Measurements from ENCODE around the gene ARHGAP8.

The ARHGAP8 gene

DNA sequence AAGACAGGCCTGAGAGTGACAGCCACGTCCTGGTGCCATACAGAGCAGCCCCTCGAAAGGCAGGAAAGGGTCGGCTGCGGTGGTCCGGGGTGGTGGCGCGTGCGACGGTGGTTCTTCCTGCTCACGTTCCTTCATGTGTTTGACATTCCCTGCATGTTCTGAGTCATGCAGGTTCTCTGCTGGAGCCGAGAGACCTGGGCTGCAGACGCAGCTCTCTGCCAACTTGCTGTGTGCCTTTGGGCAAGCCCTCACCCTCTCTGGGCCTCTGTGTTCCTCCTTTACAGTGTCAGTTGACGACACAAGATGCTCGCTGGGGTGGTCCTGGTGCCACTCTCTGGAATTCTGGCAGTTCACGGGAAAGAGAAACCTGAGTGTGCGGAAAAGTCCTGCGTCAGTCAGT is 12.0 kb downstream of the ARHGAP8 start:
- peaks cover 4% of the 10 kb centered on the region for H3K9me3 Mint-ChIP-seq
- no peaks in the 10 kb centered on the region for H3K4me1 Mint-ChIP-seq
- no peaks in the 10 kb centered on the region for H3K36me3 Mint-ChIP-seq
- DNase-seq (ENCODE audit: low spot score in 2 of 2) (no peak), ATAC-seq (no peak)
- no peak overlapping the region for H3K27ac Mint-ChIP-seq
- no peak overlapping the region for H3K4me3 Mint-ChIP-seq

DNA sequence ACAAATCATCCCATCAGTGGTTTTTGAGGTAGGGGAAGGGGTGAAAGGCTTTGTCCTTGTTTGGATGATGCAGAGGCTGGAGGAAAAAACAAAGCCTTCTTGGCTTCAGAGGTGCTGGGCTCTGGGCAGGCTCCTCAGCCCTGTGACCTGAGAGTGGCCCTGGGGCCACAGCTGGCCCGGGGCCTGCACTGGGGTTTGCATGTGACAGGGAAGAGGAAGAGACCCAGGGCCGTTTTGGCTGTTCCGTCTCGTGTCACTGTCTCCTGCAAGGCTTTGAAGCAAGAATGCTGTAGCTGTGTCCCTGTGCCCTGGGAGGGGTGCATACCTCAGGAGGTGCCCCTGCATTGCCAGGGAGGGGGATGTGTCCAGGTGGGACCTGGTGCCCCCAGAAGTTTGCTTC is 12.6 kb downstream of the ARHGAP8 start:
- H3K27ac Mint-ChIP-seq = no peak overlapping the region
- DNase-seq (ENCODE audit: low spot score in 2 of 2) = no peak
- peaks cover 4% of the 10 kb centered on the region for H3K9me3 Mint-ChIP-seq
- ATAC-seq = peak; percentile 8
- no peaks in the 10 kb centered on the region for H3K36me3 Mint-ChIP-seq
- no peaks in the 10 kb centered on the region for H3K4me1 Mint-ChIP-seq
- no peak overlapping the region for H3K4me3 Mint-ChIP-seq

DNA sequence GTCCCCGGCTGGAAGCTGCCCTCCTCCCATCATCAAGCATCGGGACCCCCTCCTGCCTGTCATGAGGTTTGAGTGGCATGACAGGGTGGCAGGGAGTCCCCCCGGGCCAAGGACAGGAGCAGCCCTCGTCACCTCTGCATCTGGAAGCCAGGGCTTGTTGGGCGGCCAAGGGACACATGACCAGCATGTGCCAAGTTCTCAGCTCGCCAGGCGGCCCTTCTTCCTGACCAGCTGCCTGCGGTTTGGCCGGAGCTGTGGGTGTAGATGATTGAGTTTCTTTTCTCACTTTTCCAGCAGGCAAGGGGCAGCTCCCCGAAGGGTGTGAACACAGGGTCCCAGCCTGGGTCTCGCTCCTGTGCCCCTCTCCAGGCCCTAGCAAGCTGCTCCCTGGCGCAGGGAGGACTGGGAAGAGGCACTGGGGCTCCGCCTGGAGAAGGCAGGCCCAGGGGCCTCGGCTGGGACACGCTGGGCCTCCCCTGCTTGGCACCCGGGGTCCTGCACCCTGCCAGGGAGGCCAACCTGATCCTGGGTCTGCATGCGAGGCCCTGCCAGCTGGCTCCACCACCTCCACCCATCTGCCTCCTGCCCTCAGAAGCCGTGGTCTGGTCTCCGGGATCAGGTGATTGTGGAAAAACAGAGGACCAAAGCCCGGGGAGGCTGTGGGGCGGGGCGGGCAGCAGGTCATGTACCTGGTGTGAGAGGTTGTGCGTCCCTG is 13.4 kb downstream of the ARHGAP8 start:
- DNase-seq (ENCODE audit: low spot score in 2 of 2) = no peak
- no peak overlapping the region for H3K4me3 Mint-ChIP-seq
- H3K36me3 Mint-ChIP-seq = no peaks in the 10 kb centered on the region
- H3K27ac Mint-ChIP-seq = no peak overlapping the region
- no peaks in the 10 kb centered on the region for H3K4me1 Mint-ChIP-seq
- ATAC-seq = no peak
- H3K9me3 Mint-ChIP-seq = peaks cover 4% of the 10 kb centered on the region

DNA sequence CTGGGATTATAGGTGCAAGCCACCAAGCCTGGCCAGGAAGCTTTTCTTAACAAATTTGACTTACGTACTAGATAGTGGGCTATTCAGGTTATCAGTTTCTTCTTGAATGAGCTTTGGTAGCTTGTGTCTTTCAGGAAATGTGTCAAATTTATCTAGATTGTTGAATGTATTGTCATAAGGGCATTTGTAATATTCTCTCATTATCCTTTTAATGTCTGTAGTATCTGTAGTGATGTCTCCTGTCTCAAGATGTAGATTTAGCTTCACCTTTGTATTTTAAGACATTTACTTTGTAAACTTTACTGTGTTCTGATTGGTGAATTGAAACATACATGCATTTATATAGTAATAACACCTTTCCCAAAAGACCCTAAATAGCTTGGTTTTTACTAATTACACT is 20.7 kb downstream of the ARHGAP8 start:
- no peak overlapping the region for H3K4me3 Mint-ChIP-seq
- no peak for DNase-seq (ENCODE audit: low spot score in 2 of 2)
- H3K4me1 Mint-ChIP-seq = no peaks in the 10 kb centered on the region

DNA sequence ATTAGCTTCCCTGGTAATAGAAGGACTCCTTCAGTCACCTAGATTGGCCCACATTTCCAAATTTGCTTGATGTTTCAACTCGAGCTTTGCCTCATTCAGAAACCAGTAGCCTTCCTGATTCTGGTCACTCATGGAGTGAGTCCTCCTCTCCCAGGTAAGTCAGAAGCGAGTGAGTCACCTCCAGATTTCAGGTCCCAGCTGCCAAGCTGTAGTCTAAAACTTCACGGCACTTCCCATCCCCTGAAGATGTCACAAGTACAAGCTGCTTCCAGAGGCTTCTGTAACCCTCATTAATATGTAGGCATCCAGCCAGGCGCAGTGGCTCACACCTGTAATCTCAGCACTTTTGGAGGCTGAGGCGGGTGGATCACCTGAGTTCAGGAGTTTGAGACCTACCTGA is 23.5 kb downstream of the ARHGAP8 start:
- ATAC-seq = no peak
- H3K4me3 Mint-ChIP-seq = no peak overlapping the region
- peaks cover 8% of the 10 kb centered on the region for H3K9me3 Mint-ChIP-seq
- no peaks in the 10 kb centered on the region for H3K36me3 Mint-ChIP-seq
- DNase-seq (ENCODE audit: low spot score in 2 of 2) = no peak
- H3K27ac Mint-ChIP-seq = no peak overlapping the region
- H3K4me1 Mint-ChIP-seq = no peaks in the 10 kb centered on the region

More for the DNA sequence above, 20.7 kb downstream of the ARHGAP8 start:
- H3K27ac Mint-ChIP-seq = no peak overlapping the region
- no peaks in the 10 kb centered on the region for H3K36me3 Mint-ChIP-seq
- ATAC-seq = no peak
- H3K9me3 Mint-ChIP-seq = peaks cover 8% of the 10 kb centered on the region

DNA sequence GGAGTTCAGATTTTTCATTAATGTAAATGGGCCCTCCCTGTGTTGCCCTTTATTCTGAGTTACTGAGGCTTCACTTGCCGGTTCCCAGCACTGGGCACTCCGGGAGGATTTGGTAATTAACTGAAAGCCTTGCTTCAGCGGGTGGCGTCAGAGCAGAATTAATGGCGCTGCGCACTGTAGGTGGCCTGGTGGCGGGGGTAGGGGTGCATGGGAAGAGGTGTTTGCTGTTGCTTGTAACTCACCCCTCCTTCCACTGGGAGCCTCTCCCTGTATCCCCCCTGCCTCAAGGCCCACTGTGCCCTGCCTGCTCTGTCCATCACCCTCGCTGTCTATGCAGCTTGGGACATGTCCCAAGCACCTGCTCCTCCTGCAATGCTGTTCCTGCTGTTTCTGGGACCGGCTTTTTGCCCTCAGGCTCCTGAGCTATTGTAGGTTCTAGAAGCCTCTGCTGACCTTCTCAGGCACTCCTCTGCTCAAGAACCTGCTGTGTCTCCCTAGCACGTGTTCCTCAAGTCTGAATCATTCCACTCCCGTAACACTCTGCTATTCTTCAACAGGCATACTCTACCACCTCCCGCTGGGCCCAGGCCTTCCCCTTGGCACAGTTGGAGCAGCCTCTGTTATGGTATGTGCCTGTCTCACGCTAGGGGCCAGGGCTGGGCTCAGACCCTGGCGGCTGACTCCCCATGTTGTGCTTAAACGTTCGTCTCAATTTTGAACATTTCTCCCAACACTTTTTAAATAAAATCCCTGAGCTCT is 24.4 kb downstream of the ARHGAP8 start:
- Mint-ChIP-seq H3K4me1 (no peaks in the 10 kb centered on the region), H3K36me3 (no peaks in the 10 kb centered on the region), H3K4me3 (no peak overlapping the region), H3K27ac (no peak overlapping the region), H3K9me3 (peaks cover 8% of the 10 kb centered on the region)
- no peak for DNase-seq (ENCODE audit: low spot score in 2 of 2)
- ATAC-seq = no peak

DNA sequence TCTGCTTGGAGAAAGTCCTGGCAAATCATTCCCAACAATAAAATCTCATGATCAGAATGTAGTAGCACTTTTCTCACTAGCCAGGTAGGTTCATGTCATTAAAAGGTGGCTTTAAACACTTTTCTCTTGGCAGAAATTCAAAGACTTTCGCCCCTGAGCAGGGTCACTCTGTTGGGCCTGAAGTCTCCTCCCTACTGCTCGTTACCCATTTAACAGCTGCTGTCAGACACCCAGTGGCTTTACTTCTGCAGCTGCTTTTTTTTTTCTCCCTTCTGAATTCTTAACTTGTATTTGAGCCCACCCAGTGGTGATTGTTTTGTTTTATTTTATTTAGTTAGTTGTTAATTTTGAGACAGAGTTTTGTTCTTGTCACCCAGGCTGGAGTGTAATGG is 25.0 kb downstream of the ARHGAP8 start:
- no peak overlapping the region for H3K27ac Mint-ChIP-seq
- no peak for DNase-seq (ENCODE audit: low spot score in 2 of 2)
- no peaks in the 10 kb centered on the region for H3K36me3 Mint-ChIP-seq
- ATAC-seq = no peak
- no peak overlapping the region for H3K4me3 Mint-ChIP-seq
- peaks cover 8% of the 10 kb centered on the region for H3K9me3 Mint-ChIP-seq
- H3K4me1 Mint-ChIP-seq = no peaks in the 10 kb centered on the region

DNA sequence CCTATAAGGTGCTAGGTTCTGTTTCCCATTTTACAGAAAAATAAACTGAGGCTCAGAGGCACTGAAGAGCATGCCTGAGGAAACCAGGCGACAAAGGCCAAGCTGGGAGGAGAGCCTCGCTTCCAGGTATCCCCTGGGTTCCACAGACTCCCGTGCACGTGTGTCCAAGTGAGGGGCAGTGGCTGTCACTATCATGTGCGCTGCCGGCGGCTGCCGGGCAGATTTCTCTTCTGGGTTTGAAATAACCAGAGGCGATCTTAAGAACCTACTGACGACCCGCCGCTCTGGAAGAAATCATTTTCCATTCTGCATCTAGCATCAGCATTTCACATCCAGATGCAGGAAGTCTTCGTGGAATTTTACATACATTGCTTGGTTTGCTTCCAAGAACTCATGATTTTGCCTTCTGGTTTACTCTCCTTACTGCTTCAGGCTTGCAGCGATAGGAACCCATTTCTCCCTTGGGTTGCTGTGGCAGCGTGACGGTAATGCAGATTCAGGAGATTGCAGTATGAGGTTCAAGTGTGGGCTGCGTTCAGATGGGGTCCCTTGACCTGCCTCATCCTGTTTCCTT is 28.6 kb downstream of the ARHGAP8 start:
- H3K9me3 Mint-ChIP-seq = no peaks in the 10 kb centered on the region
- H3K27ac Mint-ChIP-seq = no peak overlapping the region
- no peak overlapping the region for H3K4me3 Mint-ChIP-seq
- no peaks in the 10 kb centered on the region for H3K36me3 Mint-ChIP-seq
- DNase-seq (ENCODE audit: low spot score in 2 of 2) (no peak), ATAC-seq (no peak)
- H3K4me1 Mint-ChIP-seq = no peaks in the 10 kb centered on the region

DNA sequence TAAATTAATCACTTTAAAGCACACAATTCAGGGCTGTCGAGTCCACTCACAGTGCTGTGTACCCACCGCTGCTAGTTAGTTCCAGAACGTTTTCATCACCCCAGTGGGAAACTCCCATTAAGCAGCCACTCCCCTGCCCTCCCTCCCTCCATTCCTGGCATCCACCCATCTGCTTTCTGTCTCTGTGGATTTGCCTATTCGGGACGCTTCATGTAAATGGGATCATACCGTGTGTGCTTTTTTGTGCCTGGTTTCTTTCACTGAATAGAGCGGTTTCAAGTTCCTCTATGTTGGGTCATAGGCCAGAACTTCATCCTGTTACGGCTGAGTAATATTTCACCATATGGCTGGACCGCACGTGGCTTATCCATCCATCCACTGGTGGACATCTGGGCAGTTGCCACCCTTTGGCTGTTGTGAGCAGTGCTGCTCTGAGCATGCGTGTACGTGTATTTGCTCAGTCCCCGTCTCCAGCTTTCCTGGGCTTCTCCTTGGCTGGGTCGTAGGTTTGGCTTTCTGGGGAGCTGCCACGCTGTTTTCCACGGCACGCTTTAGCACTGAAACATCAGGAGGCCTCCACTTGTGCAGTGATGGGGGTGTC is 30.1 kb downstream of the ARHGAP8 start:
- Mint-ChIP-seq H3K4me1 (no peaks in the 10 kb centered on the region), H3K4me3 (no peak overlapping the region), H3K36me3 (no peaks in the 10 kb centered on the region), H3K9me3 (no peaks in the 10 kb centered on the region), H3K27ac (no peak overlapping the region)
- ATAC-seq (no peak), DNase-seq (ENCODE audit: low spot score in 2 of 2) (no peak)

DNA sequence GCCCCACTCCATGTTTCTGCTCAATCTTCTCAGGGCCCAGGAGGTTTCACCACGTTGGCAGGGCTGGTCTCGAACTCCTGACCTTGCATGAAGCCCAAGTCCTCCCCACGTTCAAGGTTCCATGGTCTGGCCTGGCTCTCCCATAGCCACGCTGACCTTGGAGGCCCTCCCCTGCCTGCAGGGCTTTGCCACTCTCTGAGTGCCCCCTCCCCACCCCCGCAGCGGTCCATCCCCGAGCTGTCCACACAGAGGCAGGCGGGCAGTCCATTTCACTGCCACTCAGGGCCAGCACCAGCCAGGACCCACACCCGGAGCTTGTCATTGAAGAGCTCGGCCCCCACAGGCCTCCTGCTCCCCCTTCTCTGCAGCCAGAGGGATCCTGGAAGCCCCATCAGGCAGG is 30.7 kb downstream of the ARHGAP8 start:
- DNase-seq (ENCODE audit: low spot score in 2 of 2) = no peak
- no peak overlapping the region for H3K4me3 Mint-ChIP-seq
- H3K27ac Mint-ChIP-seq = no peak overlapping the region
- H3K36me3 Mint-ChIP-seq = no peaks in the 10 kb centered on the region
- no peaks in the 10 kb centered on the region for H3K4me1 Mint-ChIP-seq
- no peak for ATAC-seq
- no peaks in the 10 kb centered on the region for H3K9me3 Mint-ChIP-seq

DNA sequence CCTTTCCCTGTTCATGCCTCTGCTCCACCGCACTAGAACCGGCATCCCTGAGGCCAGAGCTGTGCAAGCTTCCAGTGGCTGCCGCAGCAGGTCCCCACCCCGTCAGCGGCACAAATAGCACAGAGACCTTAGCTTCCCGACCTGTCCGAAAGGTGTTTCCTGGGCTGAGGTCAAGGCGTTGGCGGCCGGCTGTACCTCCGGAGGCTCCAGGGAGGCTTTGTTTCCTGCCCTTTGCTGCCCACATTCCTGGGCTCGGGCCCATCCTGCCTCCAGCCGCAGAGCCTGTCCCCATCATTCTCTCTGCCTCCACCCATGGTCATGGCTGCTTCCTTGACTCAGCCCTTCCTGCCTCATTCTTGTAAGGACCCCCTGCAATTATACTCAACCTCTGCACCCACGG is 31.2 kb downstream of the ARHGAP8 start:
- Mint-ChIP-seq H3K36me3 (no peaks in the 10 kb centered on the region), H3K4me3 (no peak overlapping the region), H3K9me3 (no peaks in the 10 kb centered on the region), H3K27ac (no peak overlapping the region), H3K4me1 (no peaks in the 10 kb centered on the region)
- DNase-seq (ENCODE audit: low spot score in 2 of 2) (no peak), ATAC-seq (no peak)

DNA sequence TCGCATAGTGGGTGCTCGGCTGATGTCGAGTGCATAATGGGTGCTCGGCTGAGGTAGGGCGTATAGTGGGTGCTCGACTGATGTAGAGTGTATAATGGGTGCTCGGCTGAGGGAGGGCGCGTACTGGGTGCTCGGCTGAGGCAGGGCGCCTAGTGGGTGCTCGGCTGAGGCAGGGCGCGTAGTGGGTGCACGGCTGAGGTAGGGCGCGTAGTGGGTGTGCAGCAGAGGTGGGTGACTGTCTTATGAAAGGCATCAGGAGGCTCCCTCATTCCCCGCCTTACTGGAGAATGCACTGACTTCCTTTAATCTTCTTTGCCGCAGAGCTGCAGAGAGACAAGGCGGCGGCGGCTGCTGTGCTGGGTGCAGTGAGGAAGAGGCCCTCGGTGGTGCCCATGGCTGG is 33.8 kb downstream of the ARHGAP8 start:
- Mint-ChIP-seq H3K27ac (no peak overlapping the region), H3K4me3 (no peak overlapping the region), H3K4me1 (no peaks in the 10 kb centered on the region), H3K36me3 (no peaks in the 10 kb centered on the region), H3K9me3 (no peaks in the 10 kb centered on the region)
- no peak for DNase-seq (ENCODE audit: low spot score in 2 of 2)
- no peak for ATAC-seq

DNA sequence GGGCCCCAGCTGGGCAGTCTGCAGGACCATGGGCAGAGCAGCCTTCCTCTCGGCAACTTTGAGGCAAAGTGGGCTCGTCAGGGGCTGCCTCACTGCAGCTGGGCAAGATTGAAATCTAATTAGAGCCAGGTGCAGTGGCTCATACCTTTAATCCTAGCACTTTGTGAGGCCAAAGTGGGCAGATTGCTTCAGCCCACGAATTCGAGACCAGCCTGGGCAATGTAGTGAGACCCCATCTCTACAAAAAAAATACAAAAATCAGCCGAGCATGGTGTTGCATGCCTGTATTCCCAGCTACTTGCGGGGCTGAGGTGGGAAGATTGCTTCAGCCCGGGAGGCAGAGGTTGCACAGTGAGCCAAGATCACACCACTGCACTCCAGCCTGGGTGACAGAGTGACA is 34.2 kb downstream of the ARHGAP8 start:
- Mint-ChIP-seq H3K4me1 (no peaks in the 10 kb centered on the region), H3K36me3 (no peaks in the 10 kb centered on the region), H3K9me3 (no peaks in the 10 kb centered on the region), H3K4me3 (no peak overlapping the region), H3K27ac (no peak overlapping the region)
- DNase-seq (ENCODE audit: low spot score in 2 of 2) = no peak
- ATAC-seq = no peak

DNA sequence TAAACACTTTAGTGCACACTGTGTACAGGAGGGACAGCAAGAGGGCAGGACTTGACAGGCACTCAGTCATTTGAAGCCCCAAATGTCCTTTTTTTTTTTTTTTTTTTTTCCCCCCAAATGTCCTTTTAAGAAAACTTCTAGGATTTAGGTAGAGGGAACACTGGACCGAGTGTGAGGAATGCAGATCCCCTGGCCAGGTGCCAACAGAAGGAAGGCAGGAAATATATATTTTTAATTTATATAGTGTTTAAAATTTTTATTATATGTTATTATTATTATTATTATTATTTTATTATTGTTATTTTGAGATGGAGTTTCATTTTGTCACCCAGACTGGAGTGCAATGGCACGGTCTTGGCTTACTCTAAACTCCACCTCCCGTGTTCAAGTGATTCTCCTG is 35.5 kb downstream of the ARHGAP8 start:
- ATAC-seq (no peak), DNase-seq (ENCODE audit: low spot score in 2 of 2) (no peak)
- H3K9me3 Mint-ChIP-seq = no peaks in the 10 kb centered on the region
- H3K4me3 Mint-ChIP-seq = no peak overlapping the region
- H3K4me1 Mint-ChIP-seq = no peaks in the 10 kb centered on the region
- no peak overlapping the region for H3K27ac Mint-ChIP-seq
- H3K36me3 Mint-ChIP-seq = no peaks in the 10 kb centered on the region

DNA sequence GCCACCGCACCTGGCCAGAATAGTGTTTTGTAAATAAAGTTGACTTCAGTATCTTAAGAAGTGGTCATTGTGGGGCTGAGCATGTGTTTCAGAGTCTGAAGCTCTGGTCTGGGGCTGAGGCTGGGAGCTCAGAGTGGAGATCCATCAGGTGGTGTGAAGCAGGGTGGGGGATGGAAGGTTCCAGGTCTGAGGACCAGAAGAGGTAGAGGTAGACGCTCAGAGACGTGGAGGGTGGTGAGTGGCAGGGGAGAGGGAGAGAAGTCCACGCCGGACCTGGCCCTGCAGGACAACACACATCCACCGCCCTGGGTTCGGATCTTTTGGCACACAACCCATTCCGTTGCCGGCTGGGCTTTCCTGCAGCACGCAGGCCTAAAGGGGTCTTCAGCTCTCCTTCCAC is 40.7 kb downstream of the ARHGAP8 start:
- H3K36me3 Mint-ChIP-seq = no peaks in the 10 kb centered on the region

More for the DNA sequence above, 40.7 kb downstream of the ARHGAP8 start:
- Mint-ChIP-seq H3K27ac (no peak overlapping the region), H3K4me1 (no peaks in the 10 kb centered on the region), H3K9me3 (no peaks in the 10 kb centered on the region), H3K4me3 (no peak overlapping the region)
- ATAC-seq (no peak), DNase-seq (ENCODE audit: low spot score in 2 of 2) (no peak)
